AG04449 (cell line): ENCODE data around the gene TRAPPC3.

ENCODE experiments used
- CTCF ChIA-PET: fragments of 350-600 bp; formaldehyde crosslinking; extraction: SDS; loops from one replicate; lab custom pipeline; 2021; ENCODE audit warnings: antibody characterized with exemption; lab: Yijun Ruan, JAX
- POLR2A ChIA-PET: fragments of 400-600, 350-600 bp; formaldehyde crosslinking; extraction: SDS; loops from one replicate; lab custom pipeline; 2020; ENCODE audit warnings: antibody characterized with exemption, inconsistent platforms; lab: Yijun Ruan, JAX
- DNase-seq: peaks from one replicate; pipeline ENCODE4 v3.0.0-alpha.2; 2010; ENCODE audit warnings: low read depth, low spot score
- H3K4me3 ChIP-seq: 2 replicates; pipeline ENCODE4 v1.5.1; 2011; ENCODE audit warnings: low read depth, mild to moderate bottlenecking, control low read depth, low read length
- CTCF ChIP-seq: IDR thresholded peaks from one replicate; pipeline ENCODE4 v1.5.1; 2011; ENCODE audit warnings: mild to moderate bottlenecking, moderate library complexity, low read length, control low read depth, inconsistent platforms; ENCODE audit not compliant: insufficient read depth; ENCODE audit errors: missing control alignments

The TRAPPC3 gene

GRCh38 chr1:36157973-36158826 lies 8.9 kb upstream of the TRAPPC3 start:
- ChIA-PET CTCF (interaction anchor here (1.1 to 10.3 kb wide), 4 partner anchors 12 to 128 kb away, joined by 3 to 164 read pairs (median 10); no protein-coding TSS in a partner anchor), POLR2A (no interaction called here)
- H3K4me3 ChIP-seq = peak overlapping the region; percentile 97
- no peak for TF ChIP-seq CTCF
- DNase-seq = no peak

- H3K4me3 ChIP-seq = peak overlapping the region; percentile 97
- ChIA-PET POLR2A (interaction anchor here (0.7 to 2.6 kb wide), 5 partner anchors 16 to 229 kb away, joined by 3 to 8 read pairs (median 5); partner anchors contain the start of gene THRAP3), CTCF (interaction anchor here (1.1 to 10.3 kb wide), 5 partner anchors 12 to 128 kb away, joined by 3 to 164 read pairs (median 8); no protein-coding TSS in a partner anchor)
- no peak for TF ChIP-seq CTCF
- no peak for DNase-seq
These were observed 8.0 kb upstream of the TRAPPC3 start for GRCh38 chr1:36157115-36157903.

- ChIA-PET CTCF (interaction anchor here (1.2 to 10.3 kb wide), 4 partner anchors 22 to 129 kb away, joined by 5 to 164 read pairs (median 10); no protein-coding TSS in a partner anchor), POLR2A (interaction anchor here (0.6 to 2.6 kb wide), 11 partner anchors 16 to 587 kb away, joined by 3 to 8 read pairs (median 3); partner anchors contain the start of gene THRAP3)
- DNase-seq = no peak
- TF ChIP-seq CTCF = no peak
- peak overlapping the region; percentile 97 for H3K4me3 ChIP-seq
These were observed 7.2 kb upstream of the TRAPPC3 start for GRCh38 chr1:36156329-36157114.

GRCh38 chr1:36155408-36156328 lies 6.4 kb upstream of the TRAPPC3 start, which contains the start of gene MAP7D1:
TSS of gene MAP7D1 (plus strand) at chr1:36156160. CDS start at chr1:36156418, 258 bp downstream.
- H3K4me3 ChIP-seq = peak within 1 kb of the TSS; percentile 97
- ChIA-PET POLR2A (interaction anchor here (0.6 to 2.6 kb wide), 8 partner anchors 17 to 587 kb away, joined by 3 to 8 read pairs (median 3); partner anchors contain the start of gene THRAP3), CTCF (interaction anchor here (1.2 to 10.3 kb wide), 8 partner anchors 21 to 134 kb away, joined by 3 to 164 read pairs (median 4); partner anchors contain the start of gene THRAP3)
- DNase-seq = no peak
- TF ChIP-seq CTCF = no peak
